ENCODE measurements around the gene ESYT2. TPM values are rescaled to one million over a fixed set of nuclear protein-coding genes. Genes with fewer than 3 reads are reported as not detected.

The ESYT2 gene
- total and polyA plus RNA-seq, 9 of the 15 experiments (the other 6 are each of a cell fraction or from before 2014, with no cell fraction given), result 5.8 to 86.9 (median 64.7) TPM

GRCh38 chr7:158784270-158784669, 45.0 kb downstream of the ESYT2 start:
- H3K79me2 ChIP-seq (ENCODE audit: control insufficient read depth, insufficient read depth, low read length), result peaks cover 17% of the 10 kb centered on the region; the same call in 2 of the 3 replicates
- no peaks in the 10 kb centered on the region; a peak in 1 of 5 replicates for H3K27me3 ChIP-seq (ENCODE audit: control insufficient read depth in 2 of 2, insufficient read depth in 2 of 2, low read length in 2 of 2)
- no peak overlapping the region for H2AFZ ChIP-seq (ENCODE audit: low read depth, low read length)
- 96% methylated on average over 7 of the region's 7 CpGs for WGBS (ENCODE audit: insufficient coverage, low coverage, missing lambda C conversion rate)
- no peak for DNase-seq (ENCODE audit: extremely low read depth in 1 of 4, low spot score in 3 of 4)
- H3K9me3 ChIP-seq (replicated peaks; ENCODE audit: control insufficient read depth, insufficient read depth, low read depth, low read length), result peaks cover 17% of the 10 kb centered on the region
- H3K36me3 ChIP-seq (ENCODE audit: control insufficient read depth, insufficient read depth, low read length), result peaks cover 84% of the 10 kb centered on the region
- no peak overlapping the region for H3K27ac ChIP-seq (ENCODE audit: extremely low read depth, low read depth, low read length)
- ChIA-PET POLR2A (interaction anchor here (0.6 to 1.6 kb wide), 3 partner anchors 27 to 57 kb away, joined by 3 read pairs; no protein-coding TSS in a partner anchor), CTCF (ENCODE audit: low intra/inter-chr PET ratio) (no interaction called here)
- H3K4me1 ChIP-seq (replicated peaks in 1 of 2; ENCODE audit: control insufficient read depth in 2 of 2, insufficient read depth in 2 of 2, low read length in 2 of 2), result peaks cover 0 to 7% of the 10 kb centered on the region in 2 experiments; a peak in 4 of 5 replicates
- in situ Hi-C loops (cut with MboI) (no loop called here), intact Hi-C loops (cut with micrococcal nuclease) (no loop called here)
- TF ChIP-seq ZNF76 (CRISPR knock-in tag; IDR thresholded peaks at IDR 0.05; ENCODE audit: borderline replicate concordance), result no peak
- TF ChIP-seq CTBP1 (IDR thresholded peaks at IDR 0.05; ENCODE audit: borderline replicate concordance), result no peak
- TF ChIP-seq MYC (IDR thresholded peaks at IDR 0.05; ENCODE audit: low read depth, low read length), result no peak
- no peak for TF ChIP-seq MYC (CRISPR knock-in tag; IDR thresholded peaks at IDR 0.05; ENCODE audit: borderline replicate concordance, low read depth)
- no peak for TF ChIP-seq ATF1 (CRISPR knock-in tag; IDR thresholded peaks at IDR 0.05)
- no peak for TF ChIP-seq ATF1 (tag; IDR thresholded peaks at IDR 0.05)
- TF ChIP-seq ZNF239 (CRISPR knock-in tag; IDR thresholded peaks at IDR 0.05), result no peak
- no peak for TF ChIP-seq PPARD (CRISPR knock-in tag; IDR thresholded peaks at IDR 0.05)
- no peaks in the 10 kb centered on the region for H3K9me1 ChIP-seq (ENCODE audit: control insufficient read depth, insufficient read depth, low read length)
- H4K20me1 ChIP-seq (replicated peaks; ENCODE audit: control insufficient read depth, insufficient read depth, low read length), result no peaks in the 10 kb centered on the region
- no peak for ATAC-seq
- H3K9ac ChIP-seq (ENCODE audit: insufficient read depth in 1 of 2, low read depth in 2 of 2, low read length in 2 of 2), result no peak overlapping the region
- no peak for FAIRE-seq
- H3K4me3 ChIP-seq, result no peak overlapping the region
- no peak overlapping the region for H3K4me2 ChIP-seq (ENCODE audit: insufficient read depth, low read length)
- BruUV-seq (replicated peaks), result no TSS peak

All from K562 (cell line).